SU-DHL-6 (cell line): Measurements from ENCODE around the gene ATP8B2.

Source experiments
- H2AFZ ChIP-seq: fragments of 200-600 bp; sonication (generic); 2 replicates; pipeline ENCODE4 v1.6.1; 2014; ENCODE audit warnings: low read depth, mild to moderate bottlenecking, moderate library complexity, mixed read lengths, antibody characterized with exemption, low read length; ENCODE audit not compliant: severe bottlenecking
- H3F3A ChIP-seq: fragments of 200-600 bp; shearing (Covaris generic); 2 replicates; pipeline ENCODE4 v1.6.0; 2016; ENCODE audit warnings: antibody characterized with exemption, mild to moderate bottlenecking; ENCODE audit not compliant: insufficient read depth
- H3K27ac ChIP-seq: fragments of 200-600 bp; sonication (generic); 2 replicates; pipeline ENCODE4 v1.5.1; 2016; ENCODE audit warnings: low read depth, mild to moderate bottlenecking, low read length, moderate library complexity, mixed read lengths
- H3K27me3 ChIP-seq: fragments of 200-600 bp; sonication (generic), shearing (Covaris generic); 2 replicates; pipeline ENCODE4 v1.6.0; 2014; ENCODE audit warnings: mild to moderate bottlenecking, low read length
- H3K36me3 ChIP-seq: fragments of 200-600 bp; sonication (generic); 2 replicates; pipeline ENCODE4 v1.6.1; 2014; ENCODE audit warnings: mild to moderate bottlenecking, low read length, mixed read lengths
- H3K4me2 ChIP-seq: fragments of 300-600, 200-600 bp; shearing (Covaris generic), sonication (generic); 2 replicates; pipeline ENCODE4 v1.6.0; 2014; ENCODE audit warnings: low read length, low read depth, mild to moderate bottlenecking; ENCODE audit not compliant: poor library complexity, severe bottlenecking
- H3K4me3 ChIP-seq: fragments of 200-600 bp; sonication (generic); 2 replicates; pipeline ENCODE4 v1.5.1; 2014; ENCODE audit warnings: antibody characterized with exemption, low read length, mild to moderate bottlenecking, mixed read lengths; ENCODE audit not compliant: insufficient read depth, poor library complexity, severe bottlenecking
- H3K79me2 ChIP-seq: fragments of 200-600 bp; sonication (generic); 2 replicates; pipeline ENCODE4 v1.6.1; 2014; ENCODE audit warnings: mild to moderate bottlenecking, low read length, moderate library complexity; ENCODE audit not compliant: insufficient read depth
- H3K9ac ChIP-seq: fragments of 200-600 bp; sonication (generic); 2 replicates; pipeline ENCODE4 v1.7.0; 2014; ENCODE audit warnings: mild to moderate bottlenecking, low read length
- H3K9me2 ChIP-seq: fragments of 200-600 bp; sonication (generic); replicated peaks from 2 replicates; pipeline ENCODE4 v1.6.1; 2014; ENCODE audit warnings: low read length; ENCODE audit not compliant: insufficient read depth
- H3K9me3 ChIP-seq: fragments of 200-600 bp; sonication (generic); 2 replicates; pipeline ENCODE4 v1.6.1; 2014; ENCODE audit warnings: low read length, mixed read lengths; ENCODE audit not compliant: insufficient read depth
- H4K20me1 ChIP-seq: fragments of 200-600 bp; sonication (generic); 2 replicates; pipeline ENCODE4 v1.6.1; 2014; ENCODE audit warnings: low read depth, mild to moderate bottlenecking, antibody characterized with exemption, low read length, moderate library complexity, mixed read lengths
- EZH2phosphoT487 ChIP-seq: fragments of 200-600 bp; sonication (generic), shearing (Covaris generic); conservative IDR thresholded peaks from 2 replicates; pipeline ENCODE4 v1.6.1; 2018; ENCODE audit warnings: mild to moderate bottlenecking, antibody characterized with exemption, low read length, moderate library complexity, mixed read lengths
- TF ChIP-seq, protein P1 (sequence below): fragments of 200-600 bp; sonication (generic); IDR thresholded peaks from one replicate; pipeline ENCODE4 v1.5.1; 2017; ENCODE audit warnings: antibody characterized with exemption, mild to moderate bottlenecking, low read length, moderate library complexity; ENCODE audit not compliant: insufficient read depth, poor library complexity, severe bottlenecking

The ATP8B2 gene

GRCh38 chr1:154288661-154289060, 36.7 kb upstream of the ATP8B2 start:
- no peaks in the 10 kb centered on the region for H3K36me3 ChIP-seq
- no peak overlapping the region for H3K9ac ChIP-seq
- no peak overlapping the region for H3K4me2 ChIP-seq
- H3K79me2 ChIP-seq, result no peaks in the 10 kb centered on the region
- H4K20me1 ChIP-seq, result no peaks in the 10 kb centered on the region
- TF ChIP-seq, protein P1, sequence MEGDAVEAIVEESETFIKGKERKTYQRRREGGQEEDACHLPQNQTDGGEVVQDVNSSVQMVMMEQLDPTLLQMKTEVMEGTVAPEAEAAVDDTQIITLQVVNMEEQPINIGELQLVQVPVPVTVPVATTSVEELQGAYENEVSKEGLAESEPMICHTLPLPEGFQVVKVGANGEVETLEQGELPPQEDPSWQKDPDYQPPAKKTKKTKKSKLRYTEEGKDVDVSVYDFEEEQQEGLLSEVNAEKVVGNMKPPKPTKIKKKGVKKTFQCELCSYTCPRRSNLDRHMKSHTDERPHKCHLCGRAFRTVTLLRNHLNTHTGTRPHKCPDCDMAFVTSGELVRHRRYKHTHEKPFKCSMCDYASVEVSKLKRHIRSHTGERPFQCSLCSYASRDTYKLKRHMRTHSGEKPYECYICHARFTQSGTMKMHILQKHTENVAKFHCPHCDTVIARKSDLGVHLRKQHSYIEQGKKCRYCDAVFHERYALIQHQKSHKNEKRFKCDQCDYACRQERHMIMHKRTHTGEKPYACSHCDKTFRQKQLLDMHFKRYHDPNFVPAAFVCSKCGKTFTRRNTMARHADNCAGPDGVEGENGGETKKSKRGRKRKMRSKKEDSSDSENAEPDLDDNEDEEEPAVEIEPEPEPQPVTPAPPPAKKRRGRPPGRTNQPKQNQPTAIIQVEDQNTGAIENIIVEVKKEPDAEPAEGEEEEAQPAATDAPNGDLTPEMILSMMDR, result no peak
- TF ChIP-seq EZH2phosphoT487, result no peak
- no peaks in the 10 kb centered on the region for H3F3A ChIP-seq
- H3K27ac ChIP-seq, result no peak overlapping the region
- no peaks in the 10 kb centered on the region for H3K27me3 ChIP-seq
- H3K9me3 ChIP-seq, result no peaks in the 10 kb centered on the region
- no peaks in the 10 kb centered on the region for H3K9me2 ChIP-seq
- no peak overlapping the region for H3K4me3 ChIP-seq
- no peak overlapping the region for H2AFZ ChIP-seq

GRCh38 chr1:154290921-154291320, 34.4 kb upstream of the ATP8B2 start:
- H3K4me3 ChIP-seq, result no peak overlapping the region
- H3K9ac ChIP-seq, result no peak overlapping the region
- H3K9me3 ChIP-seq, result peaks cover 5% of the 10 kb centered on the region; the same call in 1 of the 2 replicates
- no peaks in the 10 kb centered on the region for H3K79me2 ChIP-seq
- H2AFZ ChIP-seq, result no peak overlapping the region
- no peaks in the 10 kb centered on the region for H4K20me1 ChIP-seq
- no peaks in the 10 kb centered on the region for H3K36me3 ChIP-seq
- H3K4me2 ChIP-seq, result no peak overlapping the region
- H3K27me3 ChIP-seq, result no peaks in the 10 kb centered on the region
- no peaks in the 10 kb centered on the region for H3K9me2 ChIP-seq
- TF ChIP-seq, protein P1, result no peak
- TF ChIP-seq EZH2phosphoT487, result no peak
- H3F3A ChIP-seq, result no peaks in the 10 kb centered on the region
- H3K27ac ChIP-seq, result no peak overlapping the region

DNA sequence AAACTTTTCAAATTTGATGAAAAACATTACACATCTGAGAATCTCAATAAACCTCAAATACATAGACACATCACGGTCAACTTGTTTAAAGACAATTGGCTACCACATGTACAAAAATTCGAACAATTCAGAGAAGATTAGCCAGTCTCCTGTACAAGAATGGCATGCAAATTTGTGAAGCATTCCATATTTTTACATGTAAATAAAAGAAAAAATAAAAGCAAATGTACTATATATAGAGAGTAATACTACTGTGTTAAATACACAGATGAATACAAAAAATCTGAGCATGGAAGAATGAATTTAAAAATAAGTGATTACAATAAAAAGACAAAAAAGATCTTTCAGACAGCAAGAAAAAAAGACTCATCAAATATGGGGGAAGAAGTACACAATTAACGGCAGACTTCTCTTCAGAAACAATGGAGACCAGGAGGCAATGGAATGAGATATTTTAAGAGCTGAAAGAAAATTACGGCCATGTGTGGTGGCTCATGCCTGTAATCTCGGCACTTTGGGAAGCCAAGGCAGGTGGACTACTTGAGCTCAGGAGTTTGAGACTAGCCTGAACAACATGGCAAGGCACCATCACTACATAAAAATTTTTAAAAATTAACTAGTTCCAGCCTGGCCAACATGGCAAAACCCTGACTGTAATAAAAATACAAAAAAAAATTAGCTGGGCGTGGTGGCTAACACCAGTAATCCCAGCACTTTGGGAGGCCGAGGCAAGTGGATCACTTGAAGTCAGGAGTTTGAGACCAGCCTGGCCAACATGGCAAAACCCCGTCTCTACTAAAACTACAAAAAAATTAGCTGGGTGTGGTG, 29.7 kb upstream of the ATP8B2 start:
- Histone ChIP-seq H4K20me1 (no peaks in the 10 kb centered on the region), H3K4me3 (no peak overlapping the region), H3F3A (no peaks in the 10 kb centered on the region), H3K27ac (no peak overlapping the region), H3K36me3 (no peaks in the 10 kb centered on the region), H3K27me3 (no peaks in the 10 kb centered on the region), H3K9ac (no peak overlapping the region), H3K79me2 (no peaks in the 10 kb centered on the region), H3K9me3 (peaks cover 5% of the 10 kb centered on the region; the same call in 1 of the 2 replicates), H3K4me2 (no peak overlapping the region), H3K9me2 (no peaks in the 10 kb centered on the region), H2AFZ (no peak overlapping the region)
- TF ChIP-seq EZH2phosphoT487, result no peak
- TF ChIP-seq, protein P1, result no peak
